ENCODE data around the gene IL1RAPL1.

Gene IL1RAPL1

DNA sequence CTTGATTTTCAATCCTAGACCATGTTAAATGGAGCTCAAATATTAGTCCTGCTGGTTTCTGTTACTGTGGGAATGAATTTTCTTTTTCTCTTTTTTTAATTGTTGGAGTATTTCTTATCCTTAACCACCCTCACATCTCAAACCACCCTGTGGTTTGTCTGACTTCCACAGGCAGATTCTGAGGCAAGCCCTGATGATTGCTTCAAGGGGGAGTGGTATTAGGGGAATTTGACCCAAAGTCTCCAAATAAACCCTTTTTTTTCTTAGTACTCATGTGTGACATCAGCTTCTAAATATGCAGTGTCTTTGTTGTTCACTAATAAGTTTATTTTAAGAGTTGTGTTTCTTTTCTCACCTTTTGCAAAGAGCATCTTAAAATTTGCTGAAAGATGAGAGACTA is 810.3 kb downstream of the IL1RAPL1 start:
- DNase-seq (ENCODE audit: low read depth in 2 of 2, low spot score in 1 of 2) = no peak

DNA sequence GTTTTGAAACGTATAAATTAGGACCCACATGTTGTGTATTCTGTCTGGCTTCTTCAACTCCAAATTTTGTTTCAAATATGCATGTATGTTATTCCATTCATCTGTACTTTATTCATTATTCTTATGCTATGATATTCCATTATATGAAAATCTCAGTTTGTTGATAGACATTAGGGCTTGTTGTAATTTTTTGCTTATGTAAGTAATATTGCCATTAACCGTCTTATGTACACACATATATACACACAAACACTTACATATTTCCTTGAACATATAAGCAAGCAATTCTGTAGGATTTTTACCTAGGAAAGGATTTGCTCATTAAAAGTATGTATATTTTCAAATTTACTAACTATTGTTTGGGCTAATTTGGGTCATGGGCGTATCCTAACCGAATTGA is 820.1 kb downstream of the IL1RAPL1 start:
- no peak for DNase-seq (ENCODE audit: low read depth in 2 of 2, low spot score in 1 of 2)

GRCh38 chrX:29419774-29420553 is 832.7 kb downstream of the IL1RAPL1 start:
- no peak for DNase-seq (ENCODE audit: low read depth in 2 of 2, low spot score in 1 of 2)

GRCh38 chrX:29422034-29422433 is 834.8 kb downstream of the IL1RAPL1 start:
- DNase-seq (ENCODE audit: low read depth in 2 of 2, low spot score in 1 of 2) = no peak

DNA sequence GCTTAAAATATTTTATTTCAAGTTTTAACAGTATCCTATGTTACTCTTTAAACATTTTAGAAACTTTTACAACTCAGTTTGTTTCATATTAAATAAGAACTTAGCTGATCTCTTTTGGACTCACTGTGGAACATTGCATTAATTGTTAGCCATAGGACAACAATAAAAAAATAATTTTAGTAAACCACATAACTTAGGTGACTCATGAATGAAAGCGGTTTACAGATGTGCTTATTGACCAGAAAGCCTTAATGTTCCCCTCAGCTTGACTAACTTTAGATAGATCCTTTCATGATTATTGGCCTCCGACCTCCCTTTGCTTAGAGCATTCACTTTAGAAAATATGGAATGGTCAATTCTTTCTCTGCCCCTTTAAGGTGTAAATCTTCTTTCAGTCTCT is 844.6 kb downstream of the IL1RAPL1 start:
- DNase-seq (ENCODE audit: low read depth in 2 of 2, low spot score in 1 of 2) = no peak

DNA sequence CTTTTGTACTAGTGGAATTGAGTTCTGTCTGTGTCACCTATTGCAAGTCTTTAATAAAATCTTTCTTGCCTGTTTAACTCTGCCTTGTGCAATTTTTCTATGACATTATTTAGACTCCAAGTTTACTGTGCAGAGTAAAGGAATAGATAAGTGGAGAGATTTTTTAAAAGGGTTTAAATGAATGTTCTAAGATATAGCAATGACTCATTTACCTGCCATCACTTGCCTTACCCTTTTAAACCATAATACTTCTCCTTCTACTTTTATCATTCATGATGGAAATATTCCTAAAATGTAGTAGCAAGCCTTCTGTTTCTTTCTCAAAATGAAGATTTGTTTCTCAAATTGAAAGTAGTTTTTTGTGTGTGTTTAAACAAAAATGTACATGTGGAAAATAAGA is 845.3 kb downstream of the IL1RAPL1 start:
- no peak for DNase-seq (ENCODE audit: low read depth in 2 of 2, low spot score in 1 of 2)

- no peak for DNase-seq (ENCODE audit: low read depth in 2 of 2, low spot score in 1 of 2)
These were observed 847.7 kb downstream of the IL1RAPL1 start for GRCh38 chrX:29434939-29435338.

DNA sequence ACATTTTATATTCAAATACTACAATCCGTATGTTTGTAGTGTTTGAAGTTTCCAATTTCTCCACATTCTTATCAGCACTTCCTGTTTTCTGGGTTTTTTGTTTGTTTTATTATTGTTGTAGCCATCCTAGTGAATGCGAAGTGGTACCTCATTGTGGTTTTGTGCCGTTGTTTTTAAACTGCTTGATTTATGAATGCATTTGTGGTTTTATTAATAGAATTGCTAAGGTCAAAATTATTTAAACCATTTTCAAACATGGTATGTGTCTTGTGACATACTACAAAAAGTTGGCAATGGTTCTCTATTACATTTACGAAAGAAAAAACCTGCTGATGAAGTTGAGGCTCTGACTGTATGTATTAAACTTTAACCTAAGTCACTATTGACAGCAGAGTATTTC is 848.1 kb downstream of the IL1RAPL1 start:
- DNase-seq (ENCODE audit: low read depth in 2 of 2, low spot score in 1 of 2) = no peak

GRCh38 chrX:29447867-29448266 is 860.6 kb downstream of the IL1RAPL1 start:
- no peak for DNase-seq (ENCODE audit: low read depth in 2 of 2, low spot score in 1 of 2)

DNA sequence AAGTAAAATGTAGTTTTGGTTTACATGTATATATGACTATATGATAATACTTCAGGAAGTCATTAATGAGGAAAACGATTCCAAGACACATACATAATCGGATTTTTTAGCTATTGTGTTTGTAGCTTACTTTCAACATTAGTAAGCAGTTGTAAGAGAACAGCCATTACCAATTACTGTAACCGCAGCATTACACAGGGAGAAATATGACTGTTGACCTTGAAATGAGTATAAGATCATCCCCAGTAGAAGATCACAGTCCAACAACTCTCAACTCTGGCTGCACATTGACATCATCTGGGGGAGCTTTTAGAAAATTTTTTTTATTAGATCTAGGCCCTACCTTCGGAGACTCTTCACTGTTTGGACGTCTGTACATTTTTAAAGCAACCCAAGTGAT is 866.1 kb downstream of the IL1RAPL1 start:
- no peak for DNase-seq (ENCODE audit: low read depth in 2 of 2, low spot score in 1 of 2)

DNA sequence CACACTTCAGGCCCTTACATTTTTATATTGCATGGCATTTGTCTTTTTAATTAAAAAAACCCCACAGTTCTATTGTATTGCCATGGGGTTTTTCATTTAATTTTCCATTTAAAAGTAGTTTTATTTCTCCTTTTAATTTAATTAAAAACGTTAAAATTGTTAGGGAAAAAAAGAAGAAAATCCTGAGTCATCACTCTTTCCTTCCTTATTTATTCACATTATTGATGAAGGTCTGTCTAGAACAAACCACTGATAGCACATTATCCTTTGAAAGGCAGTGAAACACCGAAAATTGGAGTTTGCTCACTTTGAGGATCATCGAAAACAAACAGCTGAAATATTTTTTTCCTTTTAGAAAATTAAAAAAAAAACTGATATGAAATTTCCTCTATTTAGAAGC is 868.5 kb downstream of the IL1RAPL1 start:
- DNase-seq (ENCODE audit: low read depth in 2 of 2, low spot score in 1 of 2) = no peak

DNA sequence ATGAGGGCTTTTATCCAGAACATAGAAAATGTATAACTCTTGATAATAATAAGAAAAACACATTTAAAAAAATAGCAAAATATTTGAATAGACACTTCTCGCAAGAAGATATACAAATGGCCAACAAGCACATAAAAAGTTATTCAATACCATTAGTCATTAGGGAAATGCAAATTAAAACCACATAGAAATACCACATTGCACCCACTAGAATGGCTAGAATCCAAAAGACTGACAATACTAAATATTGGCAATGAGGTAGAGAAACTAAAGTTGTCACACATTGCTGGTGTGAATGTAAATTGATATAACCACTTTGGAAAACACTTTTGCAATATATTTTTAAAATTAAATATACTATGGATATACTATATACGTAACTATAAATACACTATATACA is 873.8 kb downstream of the IL1RAPL1 start:
- DNase-seq (ENCODE audit: low read depth in 2 of 2, low spot score in 1 of 2) = no peak

- no peak for DNase-seq (ENCODE audit: low read depth in 2 of 2, low spot score in 1 of 2)
These were observed 879.2 kb downstream of the IL1RAPL1 start for GRCh38 chrX:29466456-29466855.

DNA sequence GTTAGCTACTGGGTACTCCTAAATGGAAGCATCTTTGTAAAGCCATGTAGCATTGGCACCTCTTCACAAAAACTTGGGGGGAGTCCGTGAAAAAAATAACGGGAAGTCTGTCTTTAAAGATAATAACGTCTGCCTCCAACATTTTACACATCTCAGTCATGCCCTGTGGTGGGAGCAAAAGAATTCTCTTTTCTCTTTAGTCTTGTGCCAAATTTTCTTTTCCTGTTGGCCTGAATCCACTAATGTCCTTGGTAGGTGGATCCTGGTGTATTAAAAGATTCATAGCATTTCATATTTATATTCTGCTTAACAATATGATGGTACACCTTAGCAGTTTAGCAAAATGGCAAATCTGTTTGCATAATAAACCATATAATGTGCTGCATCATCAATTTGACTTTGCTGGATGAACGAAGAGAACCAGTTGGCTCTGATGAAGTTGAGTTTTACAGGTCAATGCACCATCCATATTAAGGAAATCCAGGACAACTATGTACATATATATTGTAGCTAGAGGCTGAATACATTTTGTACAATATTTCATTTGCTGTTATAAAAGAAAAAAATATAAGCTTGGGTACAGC is 881.8 kb downstream of the IL1RAPL1 start:
- no peak for DNase-seq (ENCODE audit: low read depth in 2 of 2, low spot score in 1 of 2)

DNA sequence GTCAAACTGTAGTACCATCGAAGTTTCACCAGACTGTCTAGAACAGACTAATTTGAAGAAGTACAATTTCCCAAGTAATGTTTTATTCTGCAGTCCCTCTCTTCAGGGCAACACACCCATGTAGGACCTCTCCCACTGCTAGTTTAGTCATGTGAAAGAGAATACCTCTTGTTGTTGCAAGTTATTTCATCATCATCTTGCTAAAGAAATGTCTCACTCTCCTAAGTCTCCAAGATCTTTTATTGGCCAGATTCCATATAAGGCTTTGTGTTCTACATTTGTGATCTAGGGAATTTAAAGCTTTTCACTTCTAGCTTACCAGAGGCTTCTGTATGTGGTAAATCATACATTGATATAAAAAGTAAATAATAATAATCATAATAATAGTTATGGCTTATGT is 882.8 kb downstream of the IL1RAPL1 start:
- DNase-seq (ENCODE audit: low read depth in 2 of 2, low spot score in 1 of 2) = no peak

GRCh38 chrX:29471829-29472228 is 884.6 kb downstream of the IL1RAPL1 start:
- DNase-seq (ENCODE audit: low read depth in 2 of 2, low spot score in 1 of 2) = no peak

GRCh38 chrX:29477878-29478277 is 890.6 kb downstream of the IL1RAPL1 start:
- DNase-seq (ENCODE audit: low read depth in 2 of 2, low spot score in 1 of 2) = no peak

DNA sequence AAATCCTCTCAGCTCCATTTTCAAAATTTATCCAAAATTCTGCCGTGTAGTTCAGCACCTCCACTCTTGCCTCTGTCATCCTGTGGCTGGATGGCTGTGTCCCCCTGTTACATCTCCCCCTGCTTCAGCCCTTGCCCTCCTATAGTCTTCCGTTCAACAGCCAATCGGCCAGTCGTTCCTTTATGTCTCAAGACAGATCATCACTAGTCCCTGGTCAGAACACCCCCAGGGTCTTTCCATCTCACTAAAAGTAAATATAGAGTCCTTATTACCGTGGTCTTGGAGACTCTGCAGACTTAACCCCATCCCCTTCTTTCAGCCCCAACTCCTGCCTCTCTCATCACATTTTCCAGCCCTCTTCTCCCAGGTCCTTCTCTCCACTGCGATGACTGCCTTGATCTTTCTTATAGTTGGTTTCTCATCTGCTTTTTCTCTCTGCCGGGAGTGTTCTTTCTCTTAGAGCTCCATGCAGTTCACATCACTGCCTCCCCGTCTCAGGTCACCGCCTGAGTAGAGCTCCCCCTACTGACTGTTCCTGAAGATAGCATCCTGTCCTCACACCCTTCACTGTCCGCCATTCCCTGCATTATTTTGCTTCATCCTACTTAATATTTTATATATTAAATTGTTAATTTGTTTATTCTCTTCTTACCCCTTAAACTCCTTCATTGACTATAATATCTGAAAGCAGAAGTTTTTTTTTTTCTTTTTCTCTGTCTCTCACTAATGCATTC is 891.3 kb downstream of the IL1RAPL1 start:
- DNase-seq (ENCODE audit: low read depth in 2 of 2, low spot score in 1 of 2) = no peak

GRCh38 chrX:29487214-29487613 is 900.0 kb downstream of the IL1RAPL1 start:
- no peak for DNase-seq (ENCODE audit: low read depth in 2 of 2, low spot score in 1 of 2)

GRCh38 chrX:29487714-29488113 is 900.5 kb downstream of the IL1RAPL1 start:
- DNase-seq (ENCODE audit: low read depth in 2 of 2, low spot score in 1 of 2) = no peak

GRCh38 chrX:29488919-29489318 is 901.7 kb downstream of the IL1RAPL1 start:
- no peak for DNase-seq (ENCODE audit: low read depth in 2 of 2, low spot score in 1 of 2)

DNA sequence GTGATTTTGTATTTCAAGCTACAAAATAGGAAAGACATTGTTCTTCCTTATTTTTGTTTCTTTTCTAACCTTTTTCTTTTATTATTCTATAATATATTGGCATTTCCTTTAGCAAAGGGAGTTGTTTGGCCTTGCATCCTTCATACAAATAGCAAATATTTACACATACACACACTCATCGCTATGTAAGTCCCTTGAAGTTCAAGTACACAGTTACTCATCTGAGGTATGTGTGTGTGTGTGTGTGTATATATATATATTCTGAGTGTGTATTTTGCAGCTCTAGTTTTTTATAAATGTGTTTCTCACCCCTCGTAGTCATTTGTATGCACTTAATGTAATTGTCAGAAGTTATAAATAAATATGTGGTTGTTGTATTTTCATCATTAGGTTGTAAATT is 903.4 kb downstream of the IL1RAPL1 start:
- no peak for DNase-seq (ENCODE audit: low read depth in 2 of 2, low spot score in 1 of 2)

Measured in stimulated activated CD8-positive, alpha-beta memory T cell treated with anti-CD3 and anti-CD28 coated beads, Interleukin-4, amount 100 ng/mL, for 4 hours (primary cell).